ENCODE data around the gene ADGRD1. TPM values are rescaled to one million over a fixed set of nuclear protein-coding genes. Genes with fewer than 3 reads are reported as not detected.
"Not testable (repeated sequence)": the region's sequence is repeated elsewhere in the genome, so short reads cannot be mapped to it uniquely, and the experiment has no call there.

Gene ADGRD1
- polyA plus RNA-seq, 3 donors = 3.3 to 11.0 (median 10.3) TPM

GRCh38 chr12:131070668-131071067 is 117.0 kb downstream of the ADGRD1 start:
- 91 to 100% (median 99%) methylated on average over 3 to 4 of the region's 6 CpGs for WGBS, 3 donors
- not testable (repeated sequence) for H3K27ac ChIP-seq (ENCODE audit: low read depth, low read length)

- 80 to 83% (median 82%) methylated on average over 9 to 12 of the region's 12 CpGs for WGBS, 3 donors
- not testable (repeated sequence) for H3K27ac ChIP-seq (ENCODE audit: low read depth, low read length)
These were observed 117.6 kb downstream of the ADGRD1 start for GRCh38 chr12:131071234-131071820.

GRCh38 chr12:131071950-131072349 is 118.2 kb downstream of the ADGRD1 start:
- WGBS, 3 donors = 74 to 92% (median 84%) methylated on average over 5 to 7 of the region's 12 CpGs
- not testable (repeated sequence) for H3K27ac ChIP-seq (ENCODE audit: low read depth, low read length)

GRCh38 chr12:131072451-131073230 is 118.9 kb downstream of the ADGRD1 start:
- 85 to 91% (median 86%) methylated on average over 3 of the region's 3 CpGs for WGBS, 3 donors
- no peak overlapping the region for H3K27ac ChIP-seq (ENCODE audit: low read depth, low read length)

- WGBS, 3 donors = 48 to 69% (median 50%) methylated on average over 18 of the region's 18 CpGs
- no peak overlapping the region for H3K27ac ChIP-seq (ENCODE audit: low read depth, low read length)
These were observed 120.7 kb downstream of the ADGRD1 start for GRCh38 chr12:131074221-131075083.

GRCh38 chr12:131075194-131075593 is 121.5 kb downstream of the ADGRD1 start:
- WGBS, 3 donors = 72 to 81% (median 76%) methylated on average over 6 of the region's 6 CpGs

GRCh38 chr12:131075611-131076010 is 121.9 kb downstream of the ADGRD1 start:
- WGBS, 3 donors = 71 to 79% (median 78%) methylated on average over 8 of the region's 8 CpGs
- H3K27ac ChIP-seq (ENCODE audit: low read depth, low read length) = no peak overlapping the region

More at GRCh38 chr12:131075194-131075593, 121.5 kb downstream of the ADGRD1 start:
- H3K27ac ChIP-seq (ENCODE audit: low read depth, low read length) = no peak overlapping the region

- H3K27ac ChIP-seq (ENCODE audit: low read depth, low read length) = no peak overlapping the region
- WGBS, 3 donors = 60 to 94% (median 86%) methylated on average over 3 of the region's 3 CpGs
These were observed 122.6 kb downstream of the ADGRD1 start for GRCh38 chr12:131076296-131076695.

- WGBS, 3 donors = 81 to 85% (median 82%) methylated on average over 25 of the region's 25 CpGs
- H3K27ac ChIP-seq (ENCODE audit: low read depth, low read length) = no peak overlapping the region
These were observed 123.4 kb downstream of the ADGRD1 start for GRCh38 chr12:131076791-131077747.

- WGBS, 3 donors = 63 to 80% (median 79%) methylated on average over 11 of the region's 11 CpGs
- no peak overlapping the region for H3K27ac ChIP-seq (ENCODE audit: low read depth, low read length)
These were observed 124.3 kb downstream of the ADGRD1 start for GRCh38 chr12:131077931-131078391.

GRCh38 chr12:131082290-131083194 is 128.8 kb downstream of the ADGRD1 start:
- WGBS, 3 donors = 86 to 87% (median 86%) methylated on average over 23 of the region's 23 CpGs
- H3K27ac ChIP-seq (ENCODE audit: low read depth, low read length) = no peak overlapping the region

- H3K27ac ChIP-seq (ENCODE audit: low read depth, low read length) = no peak overlapping the region
- WGBS, 3 donors = 84 to 90% (median 89%) methylated on average over 28 of the region's 28 CpGs
These were observed 130.8 kb downstream of the ADGRD1 start for GRCh38 chr12:131084341-131085011.

- H3K27ac ChIP-seq (ENCODE audit: low read depth, low read length) = no peak overlapping the region
- WGBS, 3 donors = 76 to 80% (median 76%) methylated on average over 22 of the region's 22 CpGs
These were observed 131.6 kb downstream of the ADGRD1 start for GRCh38 chr12:131085125-131085815.

GRCh38 chr12:131085816-131086591 is 132.3 kb downstream of the ADGRD1 start:
- no peak overlapping the region for H3K27ac ChIP-seq (ENCODE audit: low read depth, low read length)
- 84 to 92% (median 90%) methylated on average over 24 of the region's 24 CpGs for WGBS, 3 donors

- WGBS, 3 donors = 82 to 93% (median 90%) methylated on average over 24 of the region's 24 CpGs
These were observed 133.7 kb downstream of the ADGRD1 start for GRCh38 chr12:131087302-131087818.

More at GRCh38 chr12:131087302-131087818, 133.7 kb downstream of the ADGRD1 start:
- no peak overlapping the region for H3K27ac ChIP-seq (ENCODE audit: low read depth, low read length)

Measured in adipose tissue (tissue), 3 donors.